ENCODE results near the gene PRKG1. TPM values are rescaled to one million over a fixed set of nuclear protein-coding genes. Genes with fewer than 3 reads are reported as not detected.

PRKG1 gene
- total and polyA plus RNA-seq, 2 donors (not counting 1 experiment from before 2014, with no cell fraction given): 45.8 to 71.8 TPM

GRCh38 chr10:51821045-51821444 is 746.8 kb downstream of the PRKG1 start:
- no peak overlapping the region for H3K4me3 ChIP-seq (replicated peaks in 1 of 4; ENCODE audit: control extremely low read depth in 1 of 4, insufficient read depth in 1 of 4, low read depth in 3 of 4, low read length in 4 of 4)
- no peaks in the 10 kb centered on the region for H3K79me2 ChIP-seq (ENCODE audit: control insufficient read depth, insufficient read depth, low read length)
- no peak overlapping the region for H3K9ac ChIP-seq (ENCODE audit: insufficient read depth, low read length)
- H3K9me3 ChIP-seq (ENCODE audit: control insufficient read depth, insufficient read depth, low read depth, low read length): no peaks in the 10 kb centered on the region
- no peaks in the 10 kb centered on the region for H3K27me3 ChIP-seq (ENCODE audit: control insufficient read depth, insufficient read depth, low read length)
- H2AFZ ChIP-seq (ENCODE audit: low read length): no peak overlapping the region
- H3K27ac ChIP-seq (ENCODE audit: insufficient read depth, low read length): no peak overlapping the region
- DNase-seq (ENCODE audit: low read depth in 2 of 2): no peak
- TF ChIP-seq CTCF (conservative IDR thresholded peaks at IDR 0.05 in 1 of 2, IDR thresholded peaks at IDR 0.05 in 1 of 2; ENCODE audit: low read depth in 1 of 2, low read length in 2 of 2): no peak
- TF ChIP-seq EZH2 (IDR thresholded peaks at IDR 0.05; ENCODE audit: low read length, missing control alignments): no peak
- no peak overlapping the region for H3K4me2 ChIP-seq (ENCODE audit: extremely low read depth, insufficient read depth, low read length)
- H3K4me1 ChIP-seq (ENCODE audit: control insufficient read depth, extremely low read depth, insufficient read depth, low read length): no peaks in the 10 kb centered on the region
- no peaks in the 10 kb centered on the region for H4K20me1 ChIP-seq (ENCODE audit: control insufficient read depth, extremely low read depth, insufficient read depth, low read length)
- no peaks in the 10 kb centered on the region for H3K36me3 ChIP-seq (ENCODE audit: control insufficient read depth, insufficient read depth, low read length)

GRCh38 chr10:51821745-51822144 is 747.5 kb downstream of the PRKG1 start:
- Histone ChIP-seq H3K4me1 (ENCODE audit: control insufficient read depth, extremely low read depth, insufficient read depth, low read length) (no peaks in the 10 kb centered on the region), H3K9ac (ENCODE audit: insufficient read depth, low read length) (no peak overlapping the region), H3K4me2 (ENCODE audit: extremely low read depth, insufficient read depth, low read length) (no peak overlapping the region), H3K9me3 (ENCODE audit: control insufficient read depth, insufficient read depth, low read depth, low read length) (no peaks in the 10 kb centered on the region), H3K4me3 (replicated peaks in 1 of 4; ENCODE audit: control extremely low read depth in 1 of 4, insufficient read depth in 1 of 4, low read depth in 3 of 4, low read length in 4 of 4) (no peak overlapping the region), H3K36me3 (ENCODE audit: control insufficient read depth, insufficient read depth, low read length) (no peaks in the 10 kb centered on the region), H4K20me1 (ENCODE audit: control insufficient read depth, extremely low read depth, insufficient read depth, low read length) (no peaks in the 10 kb centered on the region), H2AFZ (ENCODE audit: low read length) (no peak overlapping the region), H3K27me3 (ENCODE audit: control insufficient read depth, insufficient read depth, low read length) (no peaks in the 10 kb centered on the region), H3K27ac (ENCODE audit: insufficient read depth, low read length) (no peak overlapping the region), H3K79me2 (ENCODE audit: control insufficient read depth, insufficient read depth, low read length) (no peaks in the 10 kb centered on the region)
- TF ChIP-seq EZH2 (IDR thresholded peaks at IDR 0.05; ENCODE audit: low read length, missing control alignments) (no peak), CTCF (conservative IDR thresholded peaks at IDR 0.05 in 1 of 2, IDR thresholded peaks at IDR 0.05 in 1 of 2; ENCODE audit: low read depth in 1 of 2, low read length in 2 of 2) (no peak)
- no peak for DNase-seq (ENCODE audit: low read depth in 2 of 2)

GRCh38 chr10:51832652-51833383 is 758.5 kb downstream of the PRKG1 start:
- H3K27ac ChIP-seq (ENCODE audit: insufficient read depth, low read length): no peak overlapping the region

More at GRCh38 chr10:51832652-51833383, 758.5 kb downstream of the PRKG1 start:
- peak; percentile 81 to 91 for DNase-seq (ENCODE audit: low read depth in 2 of 2)
- Histone ChIP-seq H3K9me3 (ENCODE audit: control insufficient read depth, insufficient read depth, low read depth, low read length) (no peaks in the 10 kb centered on the region), H3K9ac (ENCODE audit: insufficient read depth, low read length) (no peak overlapping the region), H4K20me1 (ENCODE audit: control insufficient read depth, extremely low read depth, insufficient read depth, low read length) (no peaks in the 10 kb centered on the region), H3K36me3 (ENCODE audit: control insufficient read depth, insufficient read depth, low read length) (no peaks in the 10 kb centered on the region), H3K27me3 (ENCODE audit: control insufficient read depth, insufficient read depth, low read length) (no peaks in the 10 kb centered on the region), H3K4me2 (ENCODE audit: extremely low read depth, insufficient read depth, low read length) (peak overlapping the region; percentile 16), H3K79me2 (ENCODE audit: control insufficient read depth, insufficient read depth, low read length) (no peaks in the 10 kb centered on the region), H2AFZ (ENCODE audit: low read length) (no peak overlapping the region), H3K4me3 (replicated peaks in 1 of 4; ENCODE audit: control extremely low read depth in 1 of 4, insufficient read depth in 1 of 4, low read depth in 3 of 4, low read length in 4 of 4) (no peak overlapping the region), H3K4me1 (ENCODE audit: control insufficient read depth, extremely low read depth, insufficient read depth, low read length) (no peaks in the 10 kb centered on the region)
- TF ChIP-seq EZH2 (IDR thresholded peaks at IDR 0.05; ENCODE audit: low read length, missing control alignments) (no peak), CTCF (conservative IDR thresholded peaks at IDR 0.05 in 1 of 2, IDR thresholded peaks at IDR 0.05 in 1 of 2; ENCODE audit: low read depth in 1 of 2, low read length in 2 of 2) (no peak)
